SK-N-SH treated with all-trans-retinoic acid at 6 μM for 48 hours (cell line): Measurements from ENCODE around the gene MYH15.
A peak's percentile ranks its signal among the peaks of the same experiment; 100 is the strongest.

Experiments used
- ATAC-seq: fragments of 200-7000 bp; cut with Tn5 transposase; 3 replicates; pipeline ENCODE4 v1.9.1; 2020; ENCODE audit warnings: mild to moderate bottlenecking, moderate library complexity
- ARNTL ChIP-seq: fragments of 450-650 bp; formaldehyde crosslinking; IDR thresholded peaks from 2 replicates; pipeline ENCODE4 v1.5.0; 2020; ENCODE audit warnings: low read depth, mild to moderate bottlenecking, moderate library complexity, borderline replicate concordance
- BACH2 ChIP-seq: fragments of 250-450 bp; sonication (Bioruptor Pico); IDR thresholded peaks from 2 replicates; pipeline ENCODE4 v1.9.0; 2021; ENCODE audit warnings: mild to moderate bottlenecking, borderline replicate concordance
- CSDC2 ChIP-seq: fragments of 250-450 bp; sonication (Bioruptor Pico); IDR thresholded peaks from 2 replicates; pipeline ENCODE4 v1.5.0; 2020; ENCODE audit warnings: mild to moderate bottlenecking, moderate library complexity
- ESRRG ChIP-seq: fragments of 250-450 bp; sonication (Bioruptor Pico); IDR thresholded peaks from 2 replicates; pipeline ENCODE4 v1.6.1; 2021; ENCODE audit warnings: mild to moderate bottlenecking
- GLIS3 ChIP-seq: fragments of 250-450 bp; sonication (Bioruptor Pico); IDR thresholded peaks from 2 replicates; pipeline ENCODE4 v1.5.0; 2020; ENCODE audit warnings: mild to moderate bottlenecking, moderate library complexity
- ISL1 ChIP-seq: fragments of 250-450 bp; sonication (Bioruptor Pico); IDR thresholded peaks from 2 replicates; pipeline ENCODE4 v2.1.2; 2022; ENCODE audit warnings: mild to moderate bottlenecking, moderate library complexity
- OSR1 ChIP-seq: fragments of 250-450 bp; sonication (Bioruptor Pico); IDR thresholded peaks from 2 replicates; pipeline ENCODE4 v1.8.0; 2022; ENCODE audit warnings: moderate library complexity, mild to moderate bottlenecking, inconsistent platforms
- PPARA ChIP-seq: fragments of 250-450 bp; sonication (Bioruptor Pico); IDR thresholded peaks from 2 replicates; pipeline ENCODE4 v1.5.0; 2020; ENCODE audit warnings: mild to moderate bottlenecking, borderline replicate concordance
- RARB ChIP-seq: fragments of 250-450 bp; sonication (Bioruptor Pico); IDR thresholded peaks from 2 replicates; pipeline ENCODE4 v1.8.0; 2021; ENCODE audit warnings: mild to moderate bottlenecking, moderate library complexity
- SNAI2 ChIP-seq: fragments of 250-450 bp; sonication (Bioruptor Pico); IDR thresholded peaks from 2 replicates; pipeline ENCODE4 v1.5.0; 2020; ENCODE audit warnings: mild to moderate bottlenecking, moderate library complexity
- TCF4 ChIP-seq: fragments of 250-450 bp; sonication (Bioruptor Pico); IDR thresholded peaks from 2 replicates; pipeline ENCODE4 v1.8.0; 2021; ENCODE audit warnings: mild to moderate bottlenecking, moderate library complexity, borderline replicate concordance
- TOX ChIP-seq: fragments of 250-450 bp; sonication (Bioruptor Pico); IDR thresholded peaks from 2 replicates; pipeline ENCODE4 v1.8.0; 2021; ENCODE audit warnings: mild to moderate bottlenecking, moderate library complexity, borderline replicate concordance
- ZC3H10 ChIP-seq: fragments of 250-450 bp; sonication (Bioruptor Pico); IDR thresholded peaks from 2 replicates; pipeline ENCODE4 v1.5.1; 2021; ENCODE audit warnings: mild to moderate bottlenecking, moderate library complexity
- ZFP3 ChIP-seq: fragments of 250-450 bp; sonication (Bioruptor Pico); IDR thresholded peaks from 2 replicates; pipeline ENCODE4 v1.5.0; 2020; ENCODE audit warnings: mild to moderate bottlenecking, moderate library complexity
- ZFP30 ChIP-seq: fragments of 450-650 bp; formaldehyde crosslinking; IDR thresholded peaks from 2 replicates; pipeline ENCODE4 v1.5.0; 2022; ENCODE audit warnings: mild to moderate bottlenecking, moderate library complexity
- ZNF565 ChIP-seq: fragments of 450-650 bp; formaldehyde crosslinking; conservative IDR thresholded peaks from 2 replicates; pipeline ENCODE4 v1.5.0; 2020; ENCODE audit warnings: low read depth, mild to moderate bottlenecking, moderate library complexity
- ZNF70 ChIP-seq: fragments of 450-650 bp; formaldehyde crosslinking; IDR thresholded peaks from 2 replicates; pipeline ENCODE4 v1.5.0; 2020; ENCODE audit warnings: mild to moderate bottlenecking, moderate library complexity
- ZNF8 ChIP-seq: fragments of 450-650 bp; formaldehyde crosslinking; IDR thresholded peaks from 2 replicates; pipeline ENCODE4 v1.5.0; 2020; ENCODE audit warnings: mild to moderate bottlenecking, moderate library complexity
- TF ChIP-seq, protein P1 (sequence below): fragments of 250-450 bp; sonication (Bioruptor Pico); IDR thresholded peaks from 2 replicates; pipeline ENCODE4 v1.8.0; 2020; ENCODE audit warnings: mild to moderate bottlenecking, moderate library complexity, borderline replicate concordance
- TF ChIP-seq, protein P2 (sequence below): fragments of 250-450 bp; sonication (Bioruptor Pico); IDR thresholded peaks from 2 replicates; pipeline ENCODE4 v1.8.0; 2021; ENCODE audit warnings: low read depth, mild to moderate bottlenecking, moderate library complexity, borderline replicate concordance
- TF ChIP-seq, protein P3 (sequence below): fragments of 250-450 bp; sonication (Bioruptor Pico); IDR thresholded peaks from 2 replicates; pipeline ENCODE4 v1.5.1; 2020; ENCODE audit warnings: low read depth, mild to moderate bottlenecking, moderate library complexity
- TF ChIP-seq, protein P4 (sequence below): fragments of 250-450 bp; sonication (Bioruptor Pico); IDR thresholded peaks from 2 replicates; pipeline ENCODE4 v1.5.1; 2021; ENCODE audit warnings: mild to moderate bottlenecking, moderate library complexity
- TF ChIP-seq, protein P5 (sequence below): fragments of 250-450 bp; sonication (Bioruptor Pico); IDR thresholded peaks from 2 replicates; pipeline ENCODE4 v1.5.0; 2020; ENCODE audit warnings: mild to moderate bottlenecking, moderate library complexity

Gene MYH15

DNA sequence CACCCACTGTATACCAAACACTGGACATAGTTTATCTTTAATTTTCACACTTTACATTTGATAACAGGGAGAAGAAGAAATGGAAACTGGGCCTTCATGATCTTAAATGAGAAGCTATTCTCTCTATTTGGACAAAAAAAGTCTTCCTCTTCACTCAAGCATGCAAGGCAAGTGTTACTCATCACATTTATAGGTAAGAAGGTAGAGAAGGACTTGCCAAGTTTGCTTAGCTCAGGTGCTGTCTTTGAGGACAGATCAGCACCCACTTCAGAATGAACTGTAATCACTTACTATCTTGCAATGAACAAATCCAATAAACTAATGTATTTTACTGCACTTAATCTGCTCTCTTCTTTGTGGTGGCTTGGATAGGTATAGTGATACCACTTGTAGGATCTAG is 1.1 kb upstream of the MYH15 start:
- ATAC-seq: no peak
- TF ChIP-seq RARB (no peak), ISL1 (CRISPR knock-in tag) (no peak), ZC3H10 (no peak), CSDC2 (CRISPR knock-in tag) (no peak), ZFP3 (CRISPR knock-in tag) (no peak), ZNF565 (no peak), ZFP30 (no peak), BACH2 (no peak), OSR1 (CRISPR knock-in tag) (no peak), ESRRG (no peak), ARNTL (CRISPR knock-in tag) (no peak), GLIS3 (CRISPR knock-in tag) (no peak)
- TF ChIP-seq, protein P1, sequence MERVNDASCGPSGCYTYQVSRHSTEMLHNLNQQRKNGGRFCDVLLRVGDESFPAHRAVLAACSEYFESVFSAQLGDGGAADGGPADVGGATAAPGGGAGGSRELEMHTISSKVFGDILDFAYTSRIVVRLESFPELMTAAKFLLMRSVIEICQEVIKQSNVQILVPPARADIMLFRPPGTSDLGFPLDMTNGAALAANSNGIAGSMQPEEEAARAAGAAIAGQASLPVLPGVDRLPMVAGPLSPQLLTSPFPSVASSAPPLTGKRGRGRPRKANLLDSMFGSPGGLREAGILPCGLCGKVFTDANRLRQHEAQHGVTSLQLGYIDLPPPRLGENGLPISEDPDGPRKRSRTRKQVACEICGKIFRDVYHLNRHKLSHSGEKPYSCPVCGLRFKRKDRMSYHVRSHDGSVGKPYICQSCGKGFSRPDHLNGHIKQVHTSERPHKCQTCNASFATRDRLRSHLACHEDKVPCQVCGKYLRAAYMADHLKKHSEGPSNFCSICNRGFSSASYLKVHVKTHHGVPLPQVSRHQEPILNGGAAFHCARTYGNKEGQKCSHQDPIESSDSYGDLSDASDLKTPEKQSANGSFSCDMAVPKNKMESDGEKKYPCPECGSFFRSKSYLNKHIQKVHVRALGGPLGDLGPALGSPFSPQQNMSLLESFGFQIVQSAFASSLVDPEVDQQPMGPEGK (CRISPR knock-in tag): no peak
- TF ChIP-seq, protein P2, sequence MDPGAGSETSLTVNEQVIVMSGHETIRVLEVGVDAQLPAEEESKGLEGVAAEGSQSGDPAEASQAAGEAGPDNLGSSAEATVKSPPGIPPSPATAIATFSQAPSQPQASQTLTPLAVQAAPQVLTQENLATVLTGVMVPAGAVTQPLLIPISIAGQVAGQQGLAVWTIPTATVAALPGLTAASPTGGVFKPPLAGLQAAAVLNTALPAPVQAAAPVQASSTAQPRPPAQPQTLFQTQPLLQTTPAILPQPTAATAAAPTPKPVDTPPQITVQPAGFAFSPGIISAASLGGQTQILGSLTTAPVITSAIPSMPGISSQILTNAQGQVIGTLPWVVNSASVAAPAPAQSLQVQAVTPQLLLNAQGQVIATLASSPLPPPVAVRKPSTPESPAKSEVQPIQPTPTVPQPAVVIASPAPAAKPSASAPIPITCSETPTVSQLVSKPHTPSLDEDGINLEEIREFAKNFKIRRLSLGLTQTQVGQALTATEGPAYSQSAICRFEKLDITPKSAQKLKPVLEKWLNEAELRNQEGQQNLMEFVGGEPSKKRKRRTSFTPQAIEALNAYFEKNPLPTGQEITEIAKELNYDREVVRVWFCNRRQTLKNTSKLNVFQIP (CRISPR knock-in tag): no peak
- TF ChIP-seq, protein P3, sequence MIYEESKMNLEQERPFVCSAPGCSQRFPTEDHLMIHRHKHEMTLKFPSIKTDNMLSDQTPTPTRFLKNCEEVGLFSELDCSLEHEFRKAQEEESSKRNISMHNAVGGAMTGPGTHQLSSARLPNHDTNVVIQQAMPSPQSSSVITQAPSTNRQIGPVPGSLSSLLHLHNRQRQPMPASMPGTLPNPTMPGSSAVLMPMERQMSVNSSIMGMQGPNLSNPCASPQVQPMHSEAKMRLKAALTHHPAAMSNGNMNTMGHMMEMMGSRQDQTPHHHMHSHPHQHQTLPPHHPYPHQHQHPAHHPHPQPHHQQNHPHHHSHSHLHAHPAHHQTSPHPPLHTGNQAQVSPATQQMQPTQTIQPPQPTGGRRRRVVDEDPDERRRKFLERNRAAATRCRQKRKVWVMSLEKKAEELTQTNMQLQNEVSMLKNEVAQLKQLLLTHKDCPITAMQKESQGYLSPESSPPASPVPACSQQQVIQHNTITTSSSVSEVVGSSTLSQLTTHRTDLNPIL: no peak
- TF ChIP-seq, protein P4, sequence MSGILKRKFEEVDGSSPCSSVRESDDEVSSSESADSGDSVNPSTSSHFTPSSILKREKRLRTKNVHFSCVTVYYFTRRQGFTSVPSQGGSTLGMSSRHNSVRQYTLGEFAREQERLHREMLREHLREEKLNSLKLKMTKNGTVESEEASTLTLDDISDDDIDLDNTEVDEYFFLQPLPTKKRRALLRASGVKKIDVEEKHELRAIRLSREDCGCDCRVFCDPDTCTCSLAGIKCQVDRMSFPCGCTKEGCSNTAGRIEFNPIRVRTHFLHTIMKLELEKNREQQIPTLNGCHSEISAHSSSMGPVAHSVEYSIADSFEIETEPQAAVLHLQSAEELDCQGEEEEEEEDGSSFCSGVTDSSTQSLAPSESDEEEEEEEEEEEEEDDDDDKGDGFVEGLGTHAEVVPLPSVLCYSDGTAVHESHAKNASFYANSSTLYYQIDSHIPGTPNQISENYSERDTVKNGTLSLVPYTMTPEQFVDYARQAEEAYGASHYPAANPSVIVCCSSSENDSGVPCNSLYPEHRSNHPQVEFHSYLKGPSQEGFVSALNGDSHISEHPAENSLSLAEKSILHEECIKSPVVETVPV: no peak

DNA sequence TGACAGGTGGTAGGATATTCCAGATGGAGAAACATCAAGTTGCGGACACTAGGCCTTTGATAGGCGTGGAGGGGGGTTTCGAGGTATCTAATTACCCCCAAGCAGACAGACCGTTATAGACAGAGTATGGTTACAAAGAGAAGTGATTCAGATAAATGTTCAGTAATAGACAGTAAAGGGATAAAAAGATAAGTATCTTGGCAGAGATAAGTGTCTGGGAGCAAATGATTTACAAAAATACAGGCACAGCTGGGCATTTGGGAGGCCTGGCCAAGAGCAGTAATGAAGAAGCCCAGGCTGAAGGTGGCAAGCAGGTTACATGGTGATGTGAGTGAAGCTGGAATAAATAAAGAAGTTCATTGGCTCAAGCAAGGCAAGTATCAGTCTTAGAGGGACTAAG is 659 bp upstream of the MYH15 start:
- no peak for ATAC-seq
- TF ChIP-seq RARB: no peak
- TF ChIP-seq, protein P5, sequence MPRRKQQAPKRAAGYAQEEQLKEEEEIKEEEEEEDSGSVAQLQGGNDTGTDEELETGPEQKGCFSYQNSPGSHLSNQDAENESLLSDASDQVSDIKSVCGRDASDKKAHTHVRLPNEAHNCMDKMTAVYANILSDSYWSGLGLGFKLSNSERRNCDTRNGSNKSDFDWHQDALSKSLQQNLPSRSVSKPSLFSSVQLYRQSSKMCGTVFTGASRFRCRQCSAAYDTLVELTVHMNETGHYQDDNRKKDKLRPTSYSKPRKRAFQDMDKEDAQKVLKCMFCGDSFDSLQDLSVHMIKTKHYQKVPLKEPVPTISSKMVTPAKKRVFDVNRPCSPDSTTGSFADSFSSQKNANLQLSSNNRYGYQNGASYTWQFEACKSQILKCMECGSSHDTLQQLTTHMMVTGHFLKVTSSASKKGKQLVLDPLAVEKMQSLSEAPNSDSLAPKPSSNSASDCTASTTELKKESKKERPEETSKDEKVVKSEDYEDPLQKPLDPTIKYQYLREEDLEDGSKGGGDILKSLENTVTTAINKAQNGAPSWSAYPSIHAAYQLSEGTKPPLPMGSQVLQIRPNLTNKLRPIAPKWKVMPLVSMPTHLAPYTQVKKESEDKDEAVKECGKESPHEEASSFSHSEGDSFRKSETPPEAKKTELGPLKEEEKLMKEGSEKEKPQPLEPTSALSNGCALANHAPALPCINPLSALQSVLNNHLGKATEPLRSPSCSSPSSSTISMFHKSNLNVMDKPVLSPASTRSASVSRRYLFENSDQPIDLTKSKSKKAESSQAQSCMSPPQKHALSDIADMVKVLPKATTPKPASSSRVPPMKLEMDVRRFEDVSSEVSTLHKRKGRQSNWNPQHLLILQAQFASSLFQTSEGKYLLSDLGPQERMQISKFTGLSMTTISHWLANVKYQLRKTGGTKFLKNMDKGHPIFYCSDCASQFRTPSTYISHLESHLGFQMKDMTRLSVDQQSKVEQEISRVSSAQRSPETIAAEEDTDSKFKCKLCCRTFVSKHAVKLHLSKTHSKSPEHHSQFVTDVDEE: 0 out of 2 replicates have a peak, but pooled peaks have one; percentile 40

DNA sequence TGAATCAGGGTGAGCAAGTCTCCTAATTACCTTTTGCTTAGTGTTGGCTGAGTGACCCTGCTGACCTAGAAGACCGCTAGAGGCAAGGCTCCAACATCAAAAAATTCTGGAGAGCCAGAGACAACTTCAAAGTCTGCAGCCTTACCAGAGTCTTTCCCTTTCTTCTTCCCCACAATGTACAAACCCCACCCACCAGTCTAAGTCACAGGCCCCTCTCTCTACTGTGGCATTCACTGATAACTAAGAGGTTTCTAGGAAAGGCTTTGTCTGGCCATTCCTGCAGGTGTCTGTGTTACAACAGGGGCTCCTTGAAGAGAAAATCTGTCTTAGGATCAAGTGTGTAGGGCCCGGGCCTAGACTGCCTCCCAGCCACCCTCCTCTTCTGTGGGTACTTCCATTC is 525 bp downstream of the MYH15 start:
- no peak for TF ChIP-seq ZFP3 (CRISPR knock-in tag)
- TF ChIP-seq, protein P1 (CRISPR knock-in tag): no peak
- TF ChIP-seq SNAI2 (CRISPR knock-in tag): no peak
- TF ChIP-seq TCF4 (CRISPR knock-in tag): no peak
- TF ChIP-seq, protein P2 (CRISPR knock-in tag): no peak
- TF ChIP-seq ZNF70: no peak
- no peak for TF ChIP-seq ZNF8 (CRISPR knock-in tag)
- TF ChIP-seq CSDC2 (CRISPR knock-in tag): no peak
- TF ChIP-seq RARB: no peak
- no peak for TF ChIP-seq ZC3H10
- TF ChIP-seq ZNF565: no peak
- TF ChIP-seq BACH2: no peak
- TF ChIP-seq PPARA (CRISPR knock-in tag): no peak
- TF ChIP-seq TOX (CRISPR knock-in tag): no peak
- no peak for TF ChIP-seq OSR1 (CRISPR knock-in tag)
- TF ChIP-seq, all 23 proteins: peak for 0
- ATAC-seq: no peak
